Tibial nerve (tissue), 4 donors: ENCODE results near the gene COPS9. TPM values are rescaled to one million over a fixed set of nuclear protein-coding genes. Genes with fewer than 3 reads are reported as not detected.

ENCODE experiments used
- DNase-seq, 2 donors: peaks; one replicate each; pipeline ENCODE4 v3.0.0-alpha.2; 2019; ENCODE audit warnings: low spot score in 2 of 2
- H3K27ac ChIP-seq, 4 donors: fragments of 200-600 bp; sonication (generic) in 3 of 4; one replicate each; pipeline ENCODE4 v1.5.1; 2017 to 2019; ENCODE audit warnings: mild to moderate bottlenecking in 1 of 4
- H3K27me3 ChIP-seq, 2 donors: fragments of 200-600 bp; sonication (generic) in 1 of 2; one replicate each; pipeline versions ENCODE4 v1.5.1 to v1.6.0; 2017 to 2019
- H3K36me3 ChIP-seq, 3 donors: fragments of 200-600 bp; sonication (generic); one replicate each; pipeline ENCODE4 v1.5.1; 2018 to 2019
- H3K4me1 ChIP-seq, 4 donors: fragments of 200-600 bp; sonication (generic) in 3 of 4; one replicate each; pipeline ENCODE4 v1.5.1; 2017 to 2019
- H3K4me3 ChIP-seq, 4 donors: fragments of 200-600 bp; sonication (generic) in 3 of 4; one replicate each; pipeline ENCODE4 v1.5.1; 2017 to 2019; ENCODE audit warnings: mild to moderate bottlenecking in 1 of 4, moderate library complexity in 1 of 4
- H3K9me3 ChIP-seq, 4 donors: fragments of 200-600 bp; sonication (generic) in 3 of 4; one replicate each; pipeline ENCODE4 v1.5.1; 2017 to 2019
- EP300 ChIP-seq, 2 donors: sonication (generic); formaldehyde crosslinking; IDR thresholded peaks; one replicate each; pipeline ENCODE4 v1.6.1; 2017; ENCODE audit warnings: antibody characterized with exemption in 2 of 2, mild to moderate bottlenecking in 1 of 2
- POLR2A ChIP-seq, 2 donors: fragments of 450-650 bp; IDR thresholded peaks; one replicate each; pipeline ENCODE4 v1.6.1; 2017; ENCODE audit warnings: antibody characterized with exemption in 2 of 2, mild to moderate bottlenecking in 2 of 2, moderate library complexity in 2 of 2
- WGBS, 2 donors: methylation state at CpG; one replicate each; pipeline ENCODE4 v1.1.5; 2018; 5-methylcytosine and 5-hydroxymethylcytosine counted together
- total RNA-seq, 4 donors: library from RNA; depleted of rRNA; stranded (reverse); fragments of >200 nt; gene quantifications; one replicate each; pipeline ENCODE4 v1.1.0, GENCODE V29; 2016
- TF ChIP-seq, protein P1 (sequence below), 5 experiments: fragments of 200-600 bp in 3 of 5; fragments of 450-650 bp in 2 of 5; sonication (generic) in 3 of 5; IDR thresholded peaks; one replicate each; pipeline ENCODE4 v1.5.1; 2016 to 2019; ENCODE audit warnings: antibody characterized with exemption in 5 of 5, mild to moderate bottlenecking in 3 of 5, moderate library complexity in 2 of 5

COPS9 gene
- total RNA-seq, 4 donors from 2014 or later, result 94.8 to 224 (median 141) TPM

DNA sequence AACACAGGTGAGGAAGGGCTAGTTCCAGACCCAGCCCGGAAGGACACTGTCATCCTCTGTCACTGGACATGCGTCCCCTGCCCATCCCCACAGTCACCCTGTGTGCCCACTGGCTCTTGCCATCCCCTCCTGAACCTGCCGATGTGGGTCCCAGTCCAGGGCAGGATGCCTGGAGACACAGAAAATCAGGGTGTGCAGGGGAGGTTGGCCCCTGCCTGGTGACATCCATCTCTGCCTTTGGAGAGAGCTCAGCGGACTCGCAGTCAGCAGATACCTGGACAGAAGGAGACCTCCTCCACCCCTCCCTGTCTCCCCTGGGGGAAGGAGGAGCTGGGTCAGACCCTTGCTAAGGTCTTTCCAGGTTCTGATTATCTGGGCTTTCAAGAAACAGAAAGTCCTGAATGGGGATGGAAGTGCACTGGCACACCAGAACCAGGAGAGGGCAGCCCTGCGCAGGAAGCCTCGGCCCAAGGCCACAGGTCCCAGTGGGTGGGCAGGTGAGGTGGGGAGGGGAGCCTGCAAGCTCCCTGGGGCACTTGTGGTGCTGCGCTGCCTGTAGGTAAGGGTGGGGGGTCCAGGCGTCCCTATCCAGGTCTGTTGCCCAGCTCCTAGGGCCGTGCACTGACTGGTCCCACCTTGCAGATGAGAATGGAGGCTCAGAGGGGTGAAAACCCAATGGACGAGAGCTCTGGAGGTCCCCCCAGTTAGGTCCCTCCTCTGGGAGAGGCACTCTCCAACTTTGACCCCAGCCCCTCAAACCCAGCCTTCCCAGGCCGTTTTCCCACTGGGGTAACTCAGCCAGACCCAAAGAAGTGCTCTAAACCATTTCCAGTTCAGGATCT, 14.1 kb upstream of the COPS9 start:
- Histone ChIP-seq H3K27me3 (peaks cover 0 to 21% of the 10 kb centered on the region in 2 donors), H3K27ac (no peak overlapping the region), H3K4me3 (no peak overlapping the region), H3K36me3 (no peaks in the 10 kb centered on the region), H3K9me3 (peaks cover 0 to 10% (median 0%) of the 10 kb centered on the region in 4 donors), H3K4me1 (peaks cover 0 to 5% (median 0%) of the 10 kb centered on the region in 4 donors)
- DNase-seq, result no peak
- no peak for TF ChIP-seq EP300 (IDR thresholded peaks at IDR 0.05)
- TF ChIP-seq, protein P1, sequence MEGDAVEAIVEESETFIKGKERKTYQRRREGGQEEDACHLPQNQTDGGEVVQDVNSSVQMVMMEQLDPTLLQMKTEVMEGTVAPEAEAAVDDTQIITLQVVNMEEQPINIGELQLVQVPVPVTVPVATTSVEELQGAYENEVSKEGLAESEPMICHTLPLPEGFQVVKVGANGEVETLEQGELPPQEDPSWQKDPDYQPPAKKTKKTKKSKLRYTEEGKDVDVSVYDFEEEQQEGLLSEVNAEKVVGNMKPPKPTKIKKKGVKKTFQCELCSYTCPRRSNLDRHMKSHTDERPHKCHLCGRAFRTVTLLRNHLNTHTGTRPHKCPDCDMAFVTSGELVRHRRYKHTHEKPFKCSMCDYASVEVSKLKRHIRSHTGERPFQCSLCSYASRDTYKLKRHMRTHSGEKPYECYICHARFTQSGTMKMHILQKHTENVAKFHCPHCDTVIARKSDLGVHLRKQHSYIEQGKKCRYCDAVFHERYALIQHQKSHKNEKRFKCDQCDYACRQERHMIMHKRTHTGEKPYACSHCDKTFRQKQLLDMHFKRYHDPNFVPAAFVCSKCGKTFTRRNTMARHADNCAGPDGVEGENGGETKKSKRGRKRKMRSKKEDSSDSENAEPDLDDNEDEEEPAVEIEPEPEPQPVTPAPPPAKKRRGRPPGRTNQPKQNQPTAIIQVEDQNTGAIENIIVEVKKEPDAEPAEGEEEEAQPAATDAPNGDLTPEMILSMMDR (IDR thresholded peaks at IDR 0.05), result peak; percentile 34 to 61 (median 43)
- WGBS, 2 donors, result 26 to 37% methylated on average over 12 of the region's 12 CpGs

DNA sequence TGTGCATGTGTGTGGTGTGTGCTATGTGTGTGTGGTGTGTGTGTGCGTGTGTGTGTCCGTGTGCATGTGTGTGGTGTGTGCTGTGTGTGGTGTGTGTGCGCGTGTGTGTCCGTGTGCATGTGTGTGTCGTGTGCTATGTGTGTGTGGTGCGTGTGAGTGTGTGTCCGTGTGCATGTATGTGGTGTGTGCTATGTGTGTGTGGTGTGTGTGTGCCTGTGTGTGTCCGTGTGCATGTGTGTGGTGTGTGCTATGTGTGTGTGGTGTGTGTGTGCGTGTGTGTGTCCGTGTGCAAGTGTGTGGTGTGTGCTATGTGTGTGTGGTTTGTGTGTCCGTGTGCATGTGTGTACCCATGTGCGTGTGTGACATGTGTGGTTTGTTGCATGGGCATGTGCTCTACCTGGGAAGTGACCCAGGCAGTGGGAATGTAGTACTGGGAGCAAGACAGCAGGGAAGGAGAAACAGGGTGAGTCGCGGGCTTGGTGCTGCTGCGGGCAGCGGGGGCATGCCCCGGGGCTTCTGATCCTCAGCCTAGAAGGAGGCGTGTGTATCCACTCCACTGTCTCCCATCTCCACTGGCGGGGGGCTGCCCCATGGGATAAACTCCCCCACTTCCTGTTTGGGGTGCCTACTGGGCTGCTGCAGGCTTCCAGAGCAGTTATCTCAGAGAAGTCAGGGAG, 11.9 kb upstream of the COPS9 start:
- no peaks in the 10 kb centered on the region for H3K36me3 ChIP-seq
- peaks cover 0 to 11% (median 3%) of the 10 kb centered on the region in 4 donors for H3K4me1 ChIP-seq
- peaks cover 0 to 15% of the 10 kb centered on the region in 2 donors for H3K27me3 ChIP-seq
- peaks cover 0 to 5% (median 0%) of the 10 kb centered on the region in 4 donors for H3K9me3 ChIP-seq
- no peak for DNase-seq
- no peak overlapping the region for H3K4me3 ChIP-seq
- no peak for TF ChIP-seq POLR2A (IDR thresholded peaks at IDR 0.05)
- TF ChIP-seq EP300 (IDR thresholded peaks at IDR 0.05), result no peak
- TF ChIP-seq, protein P1 (IDR thresholded peaks at IDR 0.05), result no peak
- H3K27ac ChIP-seq, result no peak overlapping the region
- WGBS, 2 donors, result 80 to 81% methylated on average over 19 to 20 of the region's 20 CpGs

DNA sequence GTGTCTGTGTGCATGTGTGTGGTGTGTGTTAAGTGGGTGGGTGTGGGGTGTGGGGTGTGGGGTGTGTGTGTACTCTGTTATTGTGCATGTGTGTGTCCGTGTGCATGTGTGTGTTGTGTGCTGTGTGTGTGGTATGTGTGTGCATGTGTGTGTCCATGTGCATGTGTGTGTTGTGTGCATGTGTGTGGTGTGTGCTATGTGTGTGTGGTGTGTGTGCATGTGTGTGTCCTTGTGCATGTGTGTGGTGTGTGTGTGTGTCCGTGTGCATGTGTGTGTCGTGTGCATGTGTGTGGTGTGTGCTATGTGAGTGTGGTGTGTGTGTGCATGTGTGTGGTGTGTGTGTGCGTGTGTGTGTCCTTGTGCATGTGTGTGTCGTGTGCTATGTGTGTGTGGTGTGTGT, 11.3 kb upstream of the COPS9 start:
- Histone ChIP-seq H3K9me3 (peaks cover 0 to 2% (median 0%) of the 10 kb centered on the region in 4 donors), H3K36me3 (no peaks in the 10 kb centered on the region), H3K4me1 (peaks cover 0 to 11% (median 3%) of the 10 kb centered on the region in 4 donors), H3K27ac (no peak overlapping the region), H3K27me3 (peaks cover 0 to 15% of the 10 kb centered on the region in 2 donors), H3K4me3 (no peak overlapping the region)
- TF ChIP-seq POLR2A (IDR thresholded peaks at IDR 0.05), result no peak
- no peak for TF ChIP-seq EP300 (IDR thresholded peaks at IDR 0.05)
- TF ChIP-seq, protein P1 (IDR thresholded peaks at IDR 0.05), result no peak
- DNase-seq, result no peak
- WGBS, 2 donors, result 79 to 91% methylated on average over 5 of the region's 5 CpGs

DNA sequence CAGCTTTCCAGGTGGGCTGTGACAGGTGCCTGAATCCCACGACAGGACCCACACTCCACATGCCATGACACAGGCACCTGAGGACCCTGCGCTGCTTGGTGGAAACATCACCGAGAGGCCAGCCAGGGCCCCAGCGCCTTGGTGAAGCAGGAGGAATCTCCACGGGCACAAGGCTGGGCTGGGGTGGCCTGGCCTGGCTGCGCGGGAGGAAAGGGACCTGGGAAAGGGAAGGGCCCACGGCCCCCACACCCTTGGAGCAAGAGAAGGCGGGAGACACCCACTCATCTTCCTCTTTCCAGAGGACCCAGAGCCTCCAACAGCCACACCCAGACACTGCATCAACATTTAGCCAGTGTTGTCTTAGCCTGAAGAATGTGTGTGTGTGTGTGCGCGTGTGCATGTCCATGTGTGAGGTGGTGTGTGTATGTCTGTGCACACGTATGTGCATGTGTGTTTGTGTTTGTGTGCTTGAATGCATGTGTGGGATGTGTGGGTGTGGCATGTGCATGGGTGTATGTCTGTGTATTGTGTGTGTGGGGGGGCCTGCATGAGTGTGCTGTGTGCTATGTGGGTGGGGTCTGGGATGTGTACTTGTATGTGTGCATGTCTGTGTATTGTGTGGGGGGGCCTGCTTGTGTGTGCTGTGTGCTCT, 10.6 kb upstream of the COPS9 start:
- Histone ChIP-seq H3K9me3 (no peaks in the 10 kb centered on the region), H3K27ac (no peak overlapping the region), H3K27me3 (peaks cover 0 to 15% of the 10 kb centered on the region in 2 donors), H3K4me3 (no peak overlapping the region), H3K36me3 (no peaks in the 10 kb centered on the region), H3K4me1 (peaks cover 0 to 11% (median 3%) of the 10 kb centered on the region in 4 donors)
- DNase-seq, result no peak
- WGBS, 2 donors, result 64 to 71% methylated on average over 12 of the region's 12 CpGs
- TF ChIP-seq, protein P1 (IDR thresholded peaks at IDR 0.05), result no peak
- TF ChIP-seq POLR2A (IDR thresholded peaks at IDR 0.05) (no peak), EP300 (IDR thresholded peaks at IDR 0.05) (no peak)
